DND-41 (cell line): Measurements from ENCODE around the gene C5orf22.
"Not testable (repeated sequence)": the region's sequence is repeated elsewhere in the genome, so short reads cannot be mapped to it uniquely, and the experiment has no call there.

ENCODE experiments used
- ATAC-seq: fragments of 200-7000 bp; cut with Tn5 transposase; 3 replicates; pipeline ENCODE4 v1.9.1; 2021; ENCODE audit warnings: low read depth; ENCODE audit not compliant: insufficient read depth
- DNase-seq: peaks from one replicate; pipeline ENCODE4 v3.0.0-alpha.2; 2020
- H2AFZ ChIP-seq: 2 replicates; pipeline ENCODE4 v1.6.0; 2012; ENCODE audit warnings: low read depth, low read length
- H3K27ac ChIP-seq: 2 replicates; pipeline ENCODE4 v1.5.1; 2012; ENCODE audit warnings: low read length, inconsistent platforms
- H3K27me3 ChIP-seq: fragments of 200-600 bp; sonication (generic); 2 replicates; pipeline ENCODE4 v1.6.0; 2012; ENCODE audit warnings: low read length, mild to moderate bottlenecking, inconsistent platforms; ENCODE audit not compliant: insufficient read depth, poor library complexity
- H3K36me3 ChIP-seq: 2 replicates; pipeline ENCODE4 v1.5.1; 2012; ENCODE audit warnings: low read length, inconsistent platforms; ENCODE audit not compliant: insufficient read depth
- H3K4me1 ChIP-seq: 2 replicates; pipeline ENCODE4 v1.5.1; 2012; ENCODE audit warnings: mild to moderate bottlenecking, low read length; ENCODE audit not compliant: insufficient read depth
- H3K4me2 ChIP-seq: 2 replicates; pipeline ENCODE4 v1.6.0; 2012; ENCODE audit warnings: mild to moderate bottlenecking, moderate library complexity, low read length, inconsistent platforms; ENCODE audit not compliant: insufficient read depth
- H3K4me3 ChIP-seq, 2 experiments: fragments of 200-600 bp in 1 of 2; shearing (Covaris generic) in 1 of 2; 2 replicates each; pipeline ENCODE4 v1.5.1; 2012 to 2016; ENCODE audit warnings: inconsistent platforms in 2 of 2, low read length in 2 of 2, mild to moderate bottlenecking in 2 of 2, low read depth in 1 of 2, moderate library complexity in 1 of 2
- H3K79me2 ChIP-seq: 2 replicates; pipeline ENCODE4 v1.6.0; 2012; ENCODE audit warnings: low read length, inconsistent platforms; ENCODE audit not compliant: insufficient read depth
- H3K9ac ChIP-seq: 2 replicates; pipeline ENCODE4 v1.6.0; 2012; ENCODE audit warnings: low read depth, mild to moderate bottlenecking, inconsistent platforms, low read length, moderate library complexity
- H3K9me3 ChIP-seq: 2 replicates; pipeline ENCODE4 v1.5.1; 2012; ENCODE audit warnings: low read length, moderate library complexity, mild to moderate bottlenecking, inconsistent platforms; ENCODE audit not compliant: insufficient read depth, severe bottlenecking
- H4K20me1 ChIP-seq: 2 replicates; pipeline ENCODE4 v1.6.0; 2012; ENCODE audit warnings: low read length; ENCODE audit not compliant: insufficient read depth
- CTCF ChIP-seq: IDR thresholded peaks from 2 replicates; pipeline ENCODE4 v1.5.1; 2012; ENCODE audit warnings: borderline replicate concordance, low read length, moderate library complexity, mild to moderate bottlenecking; ENCODE audit not compliant: poor library complexity, severe bottlenecking; ENCODE audit errors: extremely low read depth
- EZH2 ChIP-seq: IDR thresholded peaks from 3 replicates; pipeline ENCODE4 v1.6.1; 2012; ENCODE audit warnings: borderline replicate concordance, low read depth, mild to moderate bottlenecking, moderate library complexity, low read length, inconsistent platforms; ENCODE audit not compliant: severe bottlenecking

Gene C5orf22

GRCh38 chr5:31559942-31560341 is 27.8 kb downstream of the C5orf22 start:
- no peaks in the 10 kb centered on the region for H3K79me2 ChIP-seq
- no peak overlapping the region for H2AFZ ChIP-seq
- H3K4me2 ChIP-seq, result no peak overlapping the region
- H3K27me3 ChIP-seq, result no peaks in the 10 kb centered on the region
- no peak overlapping the region for H3K4me3 ChIP-seq
- DNase-seq (no peak), ATAC-seq (no peak)
- no peaks in the 10 kb centered on the region for H3K4me1 ChIP-seq
- H4K20me1 ChIP-seq, result no peaks in the 10 kb centered on the region
- no peaks in the 10 kb centered on the region for H3K9me3 ChIP-seq
- H3K36me3 ChIP-seq, result peaks cover 9% of the 10 kb centered on the region
- no peak overlapping the region for H3K9ac ChIP-seq
- H3K27ac ChIP-seq, result no peak overlapping the region
- TF ChIP-seq CTCF (no peak), EZH2 (no peak)

GRCh38 chr5:31561946-31562345 is 29.8 kb downstream of the C5orf22 start:
- Histone ChIP-seq H3K9me3 (peaks cover 3% of the 10 kb centered on the region), H3K27ac (no peak overlapping the region), H3K4me1 (no peaks in the 10 kb centered on the region), H3K4me2 (no peak overlapping the region), H3K9ac (no peak overlapping the region), H3K36me3 (no peaks in the 10 kb centered on the region), H3K27me3 (no peaks in the 10 kb centered on the region), H3K4me3 (no peak overlapping the region), H3K79me2 (no peaks in the 10 kb centered on the region), H4K20me1 (no peaks in the 10 kb centered on the region), H2AFZ (no peak overlapping the region)
- ATAC-seq (no peak), DNase-seq (no peak)
- TF ChIP-seq EZH2 (no peak), CTCF (no peak)

- H4K20me1 ChIP-seq, result no peaks in the 10 kb centered on the region
- no peaks in the 10 kb centered on the region for H3K27me3 ChIP-seq
- H3K4me3 ChIP-seq, result no peak overlapping the region
- TF ChIP-seq CTCF (no peak), EZH2 (no peak)
- ATAC-seq (no peak), DNase-seq (no peak)
- no peaks in the 10 kb centered on the region for H3K36me3 ChIP-seq
- H3K79me2 ChIP-seq, result no peaks in the 10 kb centered on the region
- H2AFZ ChIP-seq, result no peak overlapping the region
- no peak overlapping the region for H3K9ac ChIP-seq
- H3K9me3 ChIP-seq, result peaks cover 3% of the 10 kb centered on the region
- no peak overlapping the region for H3K27ac ChIP-seq
- no peaks in the 10 kb centered on the region for H3K4me1 ChIP-seq
- H3K4me2 ChIP-seq, result no peak overlapping the region
These were observed 31.1 kb downstream of the C5orf22 start for GRCh38 chr5:31563216-31563615.

GRCh38 chr5:31566362-31566761 is 34.3 kb downstream of the C5orf22 start:
- not testable (repeated sequence) for H3K4me2 ChIP-seq, ATAC-seq, H3K36me3 ChIP-seq, H3K27ac ChIP-seq, H2AFZ ChIP-seq, H3K27me3 ChIP-seq, H3K9me3 ChIP-seq, H3K79me2 ChIP-seq, DNase-seq, H4K20me1 ChIP-seq, H3K4me1 ChIP-seq, H3K4me3 ChIP-seq, H3K9ac ChIP-seq
